NT2/D1 (cell line): Measurements from ENCODE around the gene LMO3.

Source experiments
- SUZ12 ChIP-seq: IDR thresholded peaks from 2 replicates; pipeline ENCODE4 v1.6.1; 2011; ENCODE audit not compliant: insufficient read length, insufficient read depth; ENCODE audit errors: extremely low read depth
- YY1 ChIP-seq: IDR thresholded peaks from 2 replicates; pipeline ENCODE4 v1.6.1; 2011; ENCODE audit not compliant: insufficient read length, insufficient read depth
- ZNF274 ChIP-seq: IDR thresholded peaks from 2 replicates; pipeline ENCODE4 v1.6.1; 2011; ENCODE audit warnings: mild to moderate bottlenecking, low read depth, low read length

- no peak for TF ChIP-seq YY1
- no peak for TF ChIP-seq ZNF274
- TF ChIP-seq SUZ12: no peak
Measured at GRCh38 chr12:16562435-16562834, 43.5 kb downstream of the LMO3 start.
